ENCODE results near the gene HIVEP3. TPM values are rescaled to one million over a fixed set of nuclear protein-coding genes. Genes with fewer than 3 reads are reported as not detected.

Gene HIVEP3
- total RNA-seq, 1 donor: 1.2 TPM

DNA sequence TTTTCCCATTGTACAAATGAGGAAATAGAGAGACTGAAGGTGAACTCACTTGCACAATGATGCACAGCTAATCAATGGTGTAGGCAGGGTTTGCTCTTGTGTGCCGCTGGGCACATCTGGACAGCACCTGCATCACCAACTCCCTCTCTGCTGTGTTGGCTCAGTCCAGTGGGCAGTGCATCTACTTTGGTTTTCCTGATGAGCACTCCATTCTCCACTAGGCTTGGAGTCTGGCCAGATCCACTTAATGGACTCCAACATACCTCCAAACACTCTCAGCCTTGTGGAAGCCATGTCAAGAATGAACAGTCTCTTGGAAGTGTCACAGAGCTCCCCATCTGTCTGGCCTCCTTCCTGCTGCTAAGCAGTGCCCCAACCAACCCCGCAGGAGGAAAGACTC, 152.2 kb downstream of the HIVEP3 start:
- DNase-seq (ENCODE audit: low read depth): no peak
- TF ChIP-seq, protein P1, sequence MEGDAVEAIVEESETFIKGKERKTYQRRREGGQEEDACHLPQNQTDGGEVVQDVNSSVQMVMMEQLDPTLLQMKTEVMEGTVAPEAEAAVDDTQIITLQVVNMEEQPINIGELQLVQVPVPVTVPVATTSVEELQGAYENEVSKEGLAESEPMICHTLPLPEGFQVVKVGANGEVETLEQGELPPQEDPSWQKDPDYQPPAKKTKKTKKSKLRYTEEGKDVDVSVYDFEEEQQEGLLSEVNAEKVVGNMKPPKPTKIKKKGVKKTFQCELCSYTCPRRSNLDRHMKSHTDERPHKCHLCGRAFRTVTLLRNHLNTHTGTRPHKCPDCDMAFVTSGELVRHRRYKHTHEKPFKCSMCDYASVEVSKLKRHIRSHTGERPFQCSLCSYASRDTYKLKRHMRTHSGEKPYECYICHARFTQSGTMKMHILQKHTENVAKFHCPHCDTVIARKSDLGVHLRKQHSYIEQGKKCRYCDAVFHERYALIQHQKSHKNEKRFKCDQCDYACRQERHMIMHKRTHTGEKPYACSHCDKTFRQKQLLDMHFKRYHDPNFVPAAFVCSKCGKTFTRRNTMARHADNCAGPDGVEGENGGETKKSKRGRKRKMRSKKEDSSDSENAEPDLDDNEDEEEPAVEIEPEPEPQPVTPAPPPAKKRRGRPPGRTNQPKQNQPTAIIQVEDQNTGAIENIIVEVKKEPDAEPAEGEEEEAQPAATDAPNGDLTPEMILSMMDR (IDR thresholded peaks at IDR 0.05; ENCODE audit: insufficient read depth, low read length): no peak
- no peak overlapping the region for H3K4me3 ChIP-seq (ENCODE audit: low read depth, low read length)

DNA sequence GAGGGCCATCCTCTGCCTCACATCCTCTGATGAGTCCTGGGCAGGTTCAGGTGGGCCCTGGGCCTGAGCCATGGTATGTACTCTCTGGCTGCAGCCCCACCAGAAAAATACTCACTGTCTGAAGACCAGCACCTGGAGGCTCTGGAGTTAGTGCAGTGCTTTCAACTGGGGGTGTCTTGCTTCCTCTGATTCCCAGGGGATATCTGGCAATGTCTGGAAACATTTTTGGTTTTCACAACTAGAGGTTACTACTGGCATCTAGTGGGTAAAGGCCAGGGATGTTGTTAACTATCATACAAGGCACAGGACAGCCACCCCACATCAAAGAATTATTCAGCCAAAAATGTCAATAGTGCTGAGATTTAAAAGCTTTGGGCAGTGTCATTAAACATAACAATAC, 152.7 kb downstream of the HIVEP3 start:
- DNase-seq (ENCODE audit: low read depth): no peak
- H3K4me3 ChIP-seq (ENCODE audit: low read depth, low read length): no peak overlapping the region

GRCh38 chr1:41765152-41765551, 153.6 kb downstream of the HIVEP3 start:
- H3K4me3 ChIP-seq (ENCODE audit: low read depth, low read length): no peak overlapping the region
- no peak for DNase-seq (ENCODE audit: low read depth)
- TF ChIP-seq, protein P1 (IDR thresholded peaks at IDR 0.05; ENCODE audit: insufficient read depth, low read length): no peak

More for the DNA sequence above, 152.7 kb downstream of the HIVEP3 start:
- TF ChIP-seq, protein P1 (IDR thresholded peaks at IDR 0.05; ENCODE audit: insufficient read depth, low read length): no peak

- no peak overlapping the region for H3K4me3 ChIP-seq (ENCODE audit: low read depth, low read length)
- TF ChIP-seq, protein P1 (IDR thresholded peaks at IDR 0.05; ENCODE audit: insufficient read depth, low read length): no peak
- DNase-seq (ENCODE audit: low read depth): no peak
Observed at GRCh38 chr1:41764656-41765055, 154.1 kb downstream of the HIVEP3 start.

DNA sequence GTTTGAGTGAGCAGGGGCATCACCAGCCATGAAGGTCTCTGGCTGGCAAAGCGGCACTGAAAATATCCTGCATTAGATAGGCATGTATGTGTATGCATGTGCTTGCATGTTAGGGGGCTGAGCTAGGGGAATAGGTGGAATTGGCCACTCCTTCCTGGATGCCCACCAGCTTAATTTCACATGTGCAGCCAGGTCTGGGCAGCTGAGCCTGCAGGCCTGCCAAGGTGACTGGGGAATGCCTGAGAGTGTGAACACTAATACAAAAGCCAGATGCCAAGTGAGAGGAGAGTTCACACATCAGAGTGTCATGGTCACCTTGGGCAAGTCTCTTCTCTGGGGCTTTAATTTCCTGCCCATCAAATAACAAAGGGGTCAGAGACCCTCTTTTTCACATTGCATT, 155.9 kb downstream of the HIVEP3 start:
- TF ChIP-seq, protein P1 (IDR thresholded peaks at IDR 0.05; ENCODE audit: insufficient read depth, low read length): no peak
- no peak for DNase-seq (ENCODE audit: low read depth)
- H3K4me3 ChIP-seq (ENCODE audit: low read depth, low read length): no peak overlapping the region

DNA sequence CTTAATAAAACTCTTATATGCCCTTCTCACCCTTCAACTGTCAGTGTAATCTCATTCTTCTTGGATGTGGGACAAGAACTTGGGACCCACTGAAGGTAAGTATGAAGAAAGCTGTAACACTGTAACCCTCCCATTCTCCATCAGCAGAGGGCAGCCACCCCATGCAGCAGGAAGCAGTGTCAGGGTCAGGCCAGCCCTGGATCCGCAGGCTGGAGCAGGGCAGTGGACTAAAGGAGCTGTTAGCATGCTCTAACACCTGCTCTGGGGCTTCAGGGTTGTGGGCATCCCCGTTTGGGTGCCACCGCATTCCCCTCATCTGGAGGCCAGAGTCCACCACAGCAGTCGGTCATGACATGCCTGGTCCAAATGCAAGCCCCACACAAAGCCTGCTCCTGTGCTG, 156.5 kb downstream of the HIVEP3 start:
- no peak for DNase-seq (ENCODE audit: low read depth)
- H3K4me3 ChIP-seq (ENCODE audit: low read depth, low read length): no peak overlapping the region
- TF ChIP-seq, protein P1 (IDR thresholded peaks at IDR 0.05; ENCODE audit: insufficient read depth, low read length): no peak

- peak; percentile 95 for DNase-seq (ENCODE audit: low read depth)
- H3K4me3 ChIP-seq (ENCODE audit: low read depth, low read length): no peak overlapping the region
- TF ChIP-seq, protein P1 (IDR thresholded peaks at IDR 0.05; ENCODE audit: insufficient read depth, low read length): no peak
Observed at GRCh38 chr1:41758904-41759548, 159.7 kb downstream of the HIVEP3 start.

All from fibroblast of the aortic adventitia (primary cell).